H1 (cell line): Measurements from ENCODE around the gene TRAPPC6A.

ENCODE experiments used
- CEBPB ChIP-seq: IDR thresholded peaks from 2 replicates; pipeline ENCODE4 v1.6.1; 2012; ENCODE audit warnings: low read depth, low read length
- EZH2 ChIP-seq: fragments of 200-600 bp; sonication (generic); IDR thresholded peaks from 2 replicates; pipeline ENCODE4 v1.7.1; 2012; ENCODE audit warnings: low read depth, mild to moderate bottlenecking, moderate library complexity, low read length, inconsistent platforms; ENCODE audit not compliant: severe bottlenecking
- RAD21 ChIP-seq, 2 experiments: IDR thresholded peaks in 1 of 2; conservative IDR thresholded peaks in 1 of 2; 2 replicates each; pipeline ENCODE4 v1.6.1; 2011; ENCODE audit warnings: low read depth in 2 of 2, low read length in 2 of 2, improper control_type of control experiment in 1 of 2, inconsistent platforms in 1 of 2, mild to moderate bottlenecking in 1 of 2, moderate library complexity in 1 of 2
- RXRA ChIP-seq: IDR thresholded peaks from 2 replicates; pipeline ENCODE4 v1.6.1; 2011; ENCODE audit warnings: low read depth, mild to moderate bottlenecking, low read length, moderate library complexity; ENCODE audit not compliant: insufficient read depth

DNA sequence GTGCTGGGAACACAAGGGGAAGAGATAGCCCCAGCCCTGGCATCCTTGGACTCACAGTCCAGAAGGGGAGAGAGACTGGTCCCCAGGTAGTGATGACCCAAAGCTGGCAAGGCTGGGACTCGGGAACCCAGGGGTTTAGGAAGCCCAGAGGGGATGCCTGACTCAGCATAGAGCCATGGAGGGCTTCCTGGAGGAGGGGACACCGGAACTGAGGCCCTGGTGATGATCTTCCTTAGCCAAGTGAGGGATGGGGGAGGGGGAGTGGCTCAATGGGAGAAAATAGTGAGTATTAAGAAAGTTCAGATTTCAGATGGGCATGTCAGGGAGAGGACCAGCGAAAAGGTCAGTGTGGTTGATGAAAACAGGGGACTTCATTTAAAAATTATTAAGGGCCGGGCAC lies 40.4 kb upstream of the TRAPPC6A start:
- TF ChIP-seq CEBPB = no peak
- no peak for TF ChIP-seq RAD21 (IDR thresholded peaks at IDR 0.05 in 1 of 2, conservative IDR thresholded peaks at IDR 0.05 in 1 of 2; ENCODE audit: low read depth in 2 of 2, low read length in 2 of 2)
- no peak for TF ChIP-seq EZH2
- TF ChIP-seq RXRA = no peak
